IPS-15b (cell line): Measurements from ENCODE around the gene VGLL4.

ENCODE experiments used
- H3K27me3 ChIP-seq: one replicate; pipeline ENCODE4 v1.6.1; 2013; ENCODE audit warnings: low read length; ENCODE audit not compliant: control insufficient read depth, insufficient read depth
- H3K36me3 ChIP-seq: one replicate; pipeline ENCODE4 v1.6.1; 2013; ENCODE audit warnings: low read length; ENCODE audit not compliant: control insufficient read depth, insufficient read depth
- H3K4me1 ChIP-seq: one replicate; pipeline ENCODE4 v1.6.1; 2013; ENCODE audit warnings: mild to moderate bottlenecking, low read length; ENCODE audit not compliant: control insufficient read depth, insufficient read depth
- H3K4me3 ChIP-seq: one replicate; pipeline ENCODE4 v1.5.1; 2013; ENCODE audit warnings: low read depth, low read length
- H3K9ac ChIP-seq: one replicate; pipeline ENCODE4 v1.6.1; 2013; ENCODE audit warnings: low read depth, mild to moderate bottlenecking, low read length
- H3K9me3 ChIP-seq: one replicate; pipeline ENCODE4 v1.6.1; 2013; ENCODE audit warnings: mild to moderate bottlenecking, low read length; ENCODE audit not compliant: control insufficient read depth, insufficient read depth

The VGLL4 gene

GRCh38 chr3:11508346-11509172 is 135.2 kb downstream of the VGLL4 start:
- H3K9me3 ChIP-seq: no peaks in the 10 kb centered on the region
- no peaks in the 10 kb centered on the region for H3K27me3 ChIP-seq
- H3K4me1 ChIP-seq: peaks cover 16% of the 10 kb centered on the region
- no peaks in the 10 kb centered on the region for H3K36me3 ChIP-seq
- H3K4me3 ChIP-seq: no peak overlapping the region
- H3K9ac ChIP-seq: no peak overlapping the region

GRCh38 chr3:11507719-11508118 is 136.0 kb downstream of the VGLL4 start:
- Histone ChIP-seq H3K36me3 (no peaks in the 10 kb centered on the region), H3K9ac (no peak overlapping the region), H3K4me1 (peaks cover 16% of the 10 kb centered on the region), H3K27me3 (no peaks in the 10 kb centered on the region), H3K9me3 (no peaks in the 10 kb centered on the region), H3K4me3 (no peak overlapping the region)
